GM21576 (cell line): ENCODE measurements around the gene RASSF1.

Experiments
- ATAC-seq: cut with Tn5 transposase; IDR thresholded peaks from one replicate; pipeline ENCODE4 v1.9.1; 2021; ENCODE audit warnings: mild to moderate bottlenecking, moderate library complexity; ENCODE audit not compliant: unreplicated experiment

Gene RASSF1, protein sequence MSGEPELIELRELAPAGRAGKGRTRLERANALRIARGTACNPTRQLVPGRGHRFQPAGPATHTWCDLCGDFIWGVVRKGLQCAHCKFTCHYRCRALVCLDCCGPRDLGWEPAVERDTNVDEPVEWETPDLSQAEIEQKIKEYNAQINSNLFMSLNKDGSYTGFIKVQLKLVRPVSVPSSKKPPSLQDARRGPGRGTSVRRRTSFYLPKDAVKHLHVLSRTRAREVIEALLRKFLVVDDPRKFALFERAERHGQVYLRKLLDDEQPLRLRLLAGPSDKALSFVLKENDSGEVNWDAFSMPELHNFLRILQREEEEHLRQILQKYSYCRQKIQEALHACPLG

DNA sequence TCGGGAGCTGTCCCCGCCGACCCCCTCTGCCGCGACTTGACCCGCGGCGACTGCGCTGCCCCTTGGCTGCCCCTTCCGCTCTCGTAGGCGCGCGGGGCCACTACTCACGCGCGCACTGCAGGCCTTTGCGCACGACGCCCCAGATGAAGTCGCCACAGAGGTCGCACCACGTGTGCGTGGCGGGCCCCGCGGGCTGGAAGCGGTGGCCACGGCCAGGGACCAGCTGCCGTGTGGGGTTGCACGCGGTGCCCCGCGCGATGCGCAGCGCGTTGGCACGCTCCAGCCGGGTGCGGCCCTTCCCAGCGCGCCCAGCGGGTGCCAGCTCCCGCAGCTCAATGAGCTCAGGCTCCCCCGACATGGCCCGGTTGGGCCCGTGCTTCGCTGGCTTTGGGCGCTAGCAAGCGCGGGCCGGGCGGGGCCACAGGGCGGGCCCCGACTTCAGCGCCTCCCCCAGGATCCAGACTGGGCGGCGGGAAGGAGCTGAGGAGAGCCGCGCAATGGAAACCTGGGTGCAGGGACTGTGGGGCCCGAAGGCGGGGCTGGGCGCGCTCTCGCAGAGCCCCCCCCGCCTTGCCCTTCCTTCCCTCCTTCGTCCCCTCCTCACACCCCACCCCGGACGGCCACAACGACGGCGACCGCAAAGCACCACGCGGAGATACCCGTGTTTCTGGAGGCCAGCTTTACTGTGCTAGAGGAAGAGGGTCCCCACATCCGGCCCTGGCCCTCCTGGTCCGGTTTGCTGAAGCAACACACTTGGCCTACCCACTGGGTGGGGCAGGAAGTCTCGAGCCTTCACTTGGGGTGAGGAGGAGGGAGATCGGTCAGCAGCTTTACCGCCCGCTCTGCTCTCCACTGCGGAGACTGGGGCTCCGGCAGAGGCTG, at the start of gene RASSF1:
RASSF1 (minus strand) TSS at position 389 of the 882 bp plus-strand sequence; CDS start at position 358, 31 bp downstream.
- no peak for ATAC-seq

DNA sequence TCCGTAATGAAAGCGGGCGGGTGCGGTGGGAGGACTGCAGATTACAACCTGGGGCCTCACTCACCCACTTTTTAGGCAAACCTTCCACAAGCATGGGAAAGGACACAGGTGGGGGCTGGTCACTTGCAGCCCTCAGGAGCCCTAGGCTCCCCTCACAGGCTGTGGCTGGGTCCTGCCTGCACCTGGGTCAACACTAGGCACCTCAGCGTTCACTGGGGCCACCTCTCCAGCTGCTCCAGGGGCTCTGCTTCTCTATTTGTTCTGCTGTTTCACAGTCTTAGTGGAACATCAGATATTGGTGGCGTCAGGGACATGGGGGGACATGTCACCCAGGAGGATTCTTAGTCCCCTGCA, 48.8 kb upstream of the RASSF1 start:
- ATAC-seq, result no peak

DNA sequence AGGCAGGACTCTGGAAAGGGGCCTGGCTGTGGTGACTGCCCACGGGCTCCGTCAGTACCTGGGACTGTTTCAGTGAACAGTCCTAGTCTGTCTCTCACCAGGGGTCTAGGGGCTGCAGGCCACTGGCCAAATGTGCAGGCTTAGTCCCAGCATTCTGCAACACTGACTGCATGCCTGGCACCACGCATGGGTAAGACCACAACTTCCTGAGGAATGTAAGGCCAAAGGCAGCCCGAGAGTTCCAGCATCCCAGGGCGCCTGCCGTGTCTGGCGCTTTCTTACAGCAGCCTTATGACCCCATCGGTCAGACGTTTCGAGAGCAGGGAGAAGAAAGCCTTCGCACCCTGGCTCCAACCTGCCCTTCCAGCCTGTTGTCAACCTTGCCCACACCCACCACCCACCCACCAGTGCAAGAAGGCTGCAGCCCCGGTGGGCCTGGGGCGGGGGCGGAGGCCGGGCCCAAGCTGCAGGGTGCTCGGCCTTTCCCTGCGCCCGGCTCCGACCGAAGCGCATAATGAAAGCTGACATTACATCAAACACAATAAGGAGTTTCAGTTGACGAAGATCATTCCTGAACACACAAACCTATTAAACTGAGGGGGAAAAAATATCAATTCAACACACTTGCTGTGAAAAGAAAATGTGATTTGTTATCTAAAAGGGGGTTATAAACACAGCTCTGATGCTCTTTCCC, 48.2 kb upstream of the RASSF1 start:
- no peak for ATAC-seq

DNA sequence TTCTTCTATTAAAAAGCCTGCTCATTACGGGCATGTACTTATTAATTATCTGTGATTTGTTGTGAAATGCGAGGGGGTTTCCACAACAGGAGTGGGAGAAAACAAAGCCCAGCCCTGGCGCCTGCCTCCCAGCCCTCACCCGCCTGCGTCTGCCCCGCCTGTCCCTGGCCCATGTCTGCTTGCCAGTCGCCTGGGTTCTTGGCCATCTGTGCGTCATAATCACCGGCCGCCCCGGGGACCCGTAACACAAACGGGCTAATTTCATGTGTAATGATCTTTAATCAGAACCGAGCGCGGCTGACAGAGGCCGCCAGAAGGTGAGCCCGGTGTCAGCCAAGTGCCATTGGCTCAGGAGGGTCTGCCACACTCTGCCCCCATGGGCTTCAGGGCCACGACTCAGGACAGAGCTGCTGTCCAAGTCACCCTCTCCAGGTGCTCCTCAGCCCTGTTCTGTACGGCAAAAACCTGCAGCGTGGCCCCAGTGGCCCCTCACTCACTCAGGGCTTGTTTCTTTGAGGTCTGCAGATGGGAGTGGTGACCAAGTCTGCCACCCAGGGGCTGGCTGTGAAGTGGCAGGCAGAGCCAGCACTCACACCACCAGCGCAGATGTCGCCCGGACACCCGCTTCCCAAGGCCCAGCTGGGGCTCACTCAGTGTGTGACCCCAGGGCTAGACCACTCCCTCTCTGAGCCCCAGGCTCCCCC, 47.5 kb upstream of the RASSF1 start:
- ATAC-seq, result no peak

DNA sequence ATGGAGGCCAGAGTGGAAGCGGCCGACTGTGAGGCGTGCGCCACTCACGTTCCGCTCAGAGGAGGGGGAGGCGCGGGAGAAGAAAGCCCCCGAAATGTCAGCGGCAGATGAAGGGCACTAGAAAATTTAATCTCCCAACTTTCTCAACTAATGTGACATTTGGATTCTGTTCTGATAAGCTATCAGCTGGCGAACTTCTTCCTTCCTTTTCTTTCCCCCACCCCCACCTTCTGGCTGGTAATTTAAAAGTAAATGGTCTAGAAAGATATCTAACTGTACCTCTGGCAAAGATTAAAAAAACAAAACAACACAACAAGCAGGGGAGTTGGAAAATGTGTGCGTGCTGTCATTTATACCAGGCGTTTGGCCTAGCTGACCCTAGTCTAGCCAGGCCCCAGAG, 45.1 kb upstream of the RASSF1 start:
- no peak for ATAC-seq

DNA sequence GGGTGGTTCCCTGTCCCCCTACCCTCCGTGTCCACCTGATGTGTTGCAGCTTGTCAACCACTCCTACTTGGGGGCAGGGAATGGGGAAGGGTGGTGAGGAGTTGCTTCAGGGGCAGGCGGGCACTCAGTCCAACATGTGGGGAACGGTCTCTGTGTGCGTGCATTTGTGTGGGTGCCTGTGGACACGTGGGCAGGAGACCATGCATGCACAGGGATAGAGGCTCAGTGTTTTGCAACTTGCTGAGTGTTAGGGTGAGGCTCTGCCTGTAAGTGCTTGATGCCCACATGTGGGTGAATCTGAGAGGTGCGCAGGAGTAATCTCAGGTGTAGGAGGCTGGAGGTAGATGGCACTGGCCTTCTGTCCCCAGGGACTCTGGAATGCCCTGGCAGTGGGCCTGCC, 43.1 kb upstream of the RASSF1 start:
- no peak for ATAC-seq

DNA sequence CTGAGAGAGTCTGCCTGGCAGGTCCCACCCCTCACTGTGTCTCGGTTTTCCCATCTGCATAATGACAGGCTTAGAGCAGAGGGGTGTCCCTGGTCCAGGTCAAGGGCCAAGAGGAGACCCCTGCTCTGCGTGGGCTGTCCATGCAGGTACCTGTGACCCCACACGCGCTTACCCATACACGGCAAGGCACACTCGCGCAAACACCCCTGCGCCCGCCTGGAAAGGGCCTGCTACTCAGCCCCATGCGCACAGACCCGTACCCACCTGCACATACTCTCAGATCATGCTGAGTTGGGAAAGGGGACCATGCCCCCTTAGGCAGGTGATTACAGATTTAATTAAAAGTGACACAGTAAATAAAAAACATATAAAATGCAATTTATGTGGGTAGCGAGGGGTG, 42.1 kb upstream of the RASSF1 start:
- ATAC-seq, result no peak

DNA sequence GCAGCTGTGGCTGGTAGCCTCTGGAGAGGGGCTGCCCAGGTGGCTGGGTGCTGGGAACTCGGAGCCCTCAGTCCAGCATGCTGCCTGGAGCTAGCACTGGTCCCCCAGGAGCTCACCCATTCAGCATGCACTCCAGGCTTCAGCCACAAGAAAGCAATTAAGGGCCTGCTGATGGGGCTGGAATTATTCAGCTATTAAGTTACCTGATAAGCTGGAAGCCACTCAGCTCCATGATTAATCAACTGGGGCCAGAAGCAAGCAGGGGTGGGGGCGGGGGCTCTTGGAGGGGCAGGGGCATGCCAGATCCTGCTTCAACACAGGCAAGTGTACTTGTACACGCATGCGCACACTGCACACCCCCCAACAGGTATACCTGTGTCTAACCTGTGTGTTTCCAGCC, 40.7 kb upstream of the RASSF1 start:
- no peak for ATAC-seq

DNA sequence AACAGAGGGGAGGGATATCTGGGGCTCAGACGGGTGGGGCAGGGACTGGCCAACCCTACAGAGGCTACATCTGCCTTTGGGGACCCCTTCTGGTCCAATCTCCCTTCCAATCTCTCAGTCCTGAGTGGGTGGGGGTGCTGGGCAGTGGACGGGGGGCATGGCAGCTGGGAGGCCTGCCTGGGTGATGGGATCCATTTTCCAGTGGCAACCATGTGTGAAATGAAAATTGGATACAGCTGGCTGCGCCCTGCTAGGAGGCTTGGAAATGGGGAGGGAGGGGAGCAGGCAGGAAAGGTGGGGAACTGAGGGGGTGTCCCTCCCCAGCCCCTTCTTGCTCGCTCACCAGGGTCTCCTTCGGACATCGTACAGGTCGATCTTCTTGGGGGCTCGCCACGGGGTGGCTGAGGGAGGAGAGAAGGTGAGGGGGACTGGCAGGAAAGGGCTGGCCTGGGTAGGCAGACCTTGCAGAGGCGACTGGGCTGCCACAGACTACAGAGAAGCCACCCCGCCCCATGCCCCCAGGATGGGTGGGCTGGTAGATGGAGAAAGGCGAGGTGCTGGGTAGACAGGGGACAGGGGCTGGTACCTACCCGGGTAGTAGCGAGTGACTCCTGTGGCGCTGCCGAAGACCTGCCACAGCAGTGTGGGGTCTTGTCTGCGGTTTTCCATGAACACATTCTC, 39.9 kb upstream of the RASSF1 start:
- ATAC-seq, result no peak

DNA sequence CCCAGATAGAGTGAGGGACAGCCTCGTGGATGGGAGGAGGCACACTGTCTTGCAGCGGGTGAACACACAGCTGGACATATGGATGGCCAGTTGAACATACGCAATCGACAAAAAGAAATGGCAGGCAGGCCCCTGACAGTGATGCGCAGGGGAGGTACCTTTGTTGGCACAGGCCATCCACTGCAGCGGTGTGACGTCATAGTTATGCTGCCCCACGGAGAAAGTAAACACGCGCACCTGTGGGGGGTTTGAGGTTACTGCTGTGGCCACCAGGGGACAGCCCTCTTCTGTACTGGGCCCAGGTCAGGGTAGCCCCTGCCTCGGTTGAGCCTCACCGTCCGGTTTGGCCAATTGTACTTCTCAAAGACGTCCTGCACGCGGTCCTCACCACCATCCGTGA, 38.1 kb upstream of the RASSF1 start:
- ATAC-seq, result no peak

DNA sequence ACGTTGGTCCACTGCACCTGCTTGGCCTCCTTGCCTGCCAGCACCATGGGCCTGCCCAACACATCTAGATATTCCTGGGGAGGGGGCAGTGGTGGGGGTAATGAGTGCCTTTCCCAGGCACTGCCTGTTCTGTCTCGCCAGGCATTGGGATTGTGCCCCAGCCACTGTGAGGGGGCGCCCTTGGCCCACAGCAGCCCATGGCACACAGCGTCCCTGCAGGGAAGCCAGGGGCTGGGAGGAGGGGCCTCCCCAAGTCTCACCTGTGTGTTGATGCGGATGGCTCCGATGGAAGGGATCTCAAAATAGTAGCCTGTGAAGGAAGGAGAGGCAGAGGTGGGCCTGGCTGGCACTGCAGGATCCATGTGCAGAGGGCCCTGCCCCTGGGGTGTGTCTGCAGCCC, 37.4 kb upstream of the RASSF1 start:
- ATAC-seq, result no peak

DNA sequence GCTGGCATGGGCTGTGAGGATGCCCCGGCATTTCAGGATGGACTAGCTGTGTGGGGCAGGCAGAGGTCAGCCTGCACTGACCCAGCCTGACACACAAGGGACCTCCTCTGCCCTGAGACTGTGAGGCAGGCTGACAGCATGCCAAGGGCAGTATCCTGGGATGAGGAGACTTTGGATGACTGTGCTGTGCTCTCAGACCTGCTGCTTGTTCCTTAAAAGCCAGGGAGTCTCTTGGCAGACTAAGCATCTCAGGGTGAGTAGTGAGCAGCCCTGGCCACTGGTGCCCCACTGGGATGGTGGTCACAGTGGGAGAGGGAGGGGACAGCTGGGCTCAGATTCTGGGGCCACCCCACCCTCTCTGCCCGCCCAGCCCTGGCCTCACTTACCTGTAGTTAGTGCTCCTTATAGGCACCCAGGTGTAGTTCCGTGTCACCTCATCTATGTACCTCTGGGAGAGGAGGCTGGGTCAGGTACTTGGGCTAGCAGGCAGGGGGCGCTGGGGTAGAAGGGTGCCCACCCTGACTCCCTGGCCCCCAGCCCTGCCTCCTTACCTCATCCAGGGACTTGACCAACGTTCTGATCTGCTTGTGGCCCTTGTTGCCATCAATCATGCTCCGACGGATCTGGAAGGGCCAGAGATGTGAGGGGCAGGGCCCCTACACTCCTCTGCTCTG, 34.8 kb upstream of the RASSF1 start:
- ATAC-seq, result no peak

DNA sequence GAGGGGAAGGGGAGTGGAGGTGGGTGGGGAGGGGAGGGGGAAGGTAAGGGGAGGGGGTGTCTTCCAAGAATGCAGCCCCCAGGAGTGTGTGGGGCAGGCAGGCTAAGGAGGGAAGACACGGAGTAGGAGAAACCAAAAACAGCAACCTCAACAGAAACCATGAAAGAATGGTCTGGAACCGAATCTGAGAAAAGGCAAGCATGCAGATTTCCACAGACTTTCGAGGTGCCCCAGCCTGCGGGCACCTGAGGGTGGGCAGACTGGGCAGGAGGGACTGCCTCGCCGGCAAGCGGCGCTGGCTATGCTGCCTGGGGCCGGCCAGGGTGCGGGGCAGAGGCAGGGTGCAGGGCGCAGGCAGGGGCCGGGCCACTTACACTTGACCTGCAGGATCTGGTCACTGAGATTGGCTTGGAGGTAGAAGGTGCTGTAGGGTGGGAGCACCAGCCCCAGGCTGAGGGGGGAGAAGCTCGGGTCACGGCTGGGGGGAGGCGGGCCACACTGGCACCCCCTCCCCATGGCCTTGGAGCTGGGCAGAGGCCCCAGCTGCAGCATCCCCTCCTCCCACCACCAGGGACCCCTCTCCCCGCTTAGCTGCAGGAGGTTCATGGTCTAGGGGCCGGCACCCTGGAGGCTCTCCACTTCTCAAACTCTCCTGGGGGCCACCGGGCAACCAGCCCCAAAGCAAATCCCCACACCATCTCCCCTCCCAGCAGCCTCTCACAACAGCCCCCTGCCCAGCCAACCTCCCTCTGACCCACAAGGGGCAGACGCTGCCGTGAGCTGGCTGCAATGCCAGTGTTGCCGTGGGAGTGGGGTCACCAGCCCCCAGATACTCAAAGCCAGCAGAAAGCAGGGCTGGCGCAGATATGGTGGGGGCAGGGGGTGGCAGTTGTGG, 34.0 kb upstream of the RASSF1 start:
- ATAC-seq, result no peak

DNA sequence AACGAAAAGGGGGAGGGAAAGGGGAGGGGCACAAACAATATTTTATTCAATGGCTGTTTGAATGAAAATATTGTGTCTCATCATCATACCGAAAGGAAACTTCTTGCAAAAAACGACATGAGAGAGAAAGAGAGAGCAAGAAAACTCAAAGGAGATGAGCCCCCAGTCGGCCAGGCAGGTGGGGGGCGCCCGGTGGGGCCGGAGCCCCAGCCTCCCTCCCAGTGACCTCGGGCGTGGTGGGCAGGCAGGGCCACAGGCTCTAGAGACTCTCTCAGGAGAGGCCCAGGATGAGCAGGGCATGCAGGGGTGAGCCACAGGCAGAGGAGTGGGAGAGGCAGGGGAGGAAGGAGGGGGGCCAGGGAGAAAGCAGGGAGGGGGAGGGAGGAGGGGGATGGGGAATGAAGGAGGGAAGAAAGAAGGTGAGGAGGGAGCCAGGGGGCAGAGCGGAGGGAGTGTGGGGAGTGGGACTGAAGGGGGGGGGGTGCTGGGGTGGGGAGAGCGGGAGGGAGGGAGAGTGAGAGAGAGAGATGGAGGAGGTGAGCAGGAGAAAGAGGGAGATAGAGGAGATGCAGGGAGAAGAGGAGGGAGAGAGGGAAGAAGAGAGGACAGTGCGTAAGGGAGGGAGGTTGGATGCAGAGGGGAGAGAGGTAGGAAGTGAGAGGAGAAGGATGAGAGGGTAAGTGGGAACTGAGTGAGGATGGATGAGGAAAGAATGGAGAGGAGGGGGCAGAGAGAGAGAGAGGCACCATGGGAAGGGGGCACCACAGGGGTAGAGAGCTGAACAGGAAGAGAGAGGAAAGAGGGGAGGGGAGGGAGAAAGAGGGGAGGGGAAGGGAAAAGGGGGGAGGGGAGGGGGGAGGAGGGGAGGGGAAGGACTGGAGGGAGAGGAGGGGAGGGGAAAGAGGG, 32.8 kb upstream of the RASSF1 start:
- ATAC-seq, result no peak

DNA sequence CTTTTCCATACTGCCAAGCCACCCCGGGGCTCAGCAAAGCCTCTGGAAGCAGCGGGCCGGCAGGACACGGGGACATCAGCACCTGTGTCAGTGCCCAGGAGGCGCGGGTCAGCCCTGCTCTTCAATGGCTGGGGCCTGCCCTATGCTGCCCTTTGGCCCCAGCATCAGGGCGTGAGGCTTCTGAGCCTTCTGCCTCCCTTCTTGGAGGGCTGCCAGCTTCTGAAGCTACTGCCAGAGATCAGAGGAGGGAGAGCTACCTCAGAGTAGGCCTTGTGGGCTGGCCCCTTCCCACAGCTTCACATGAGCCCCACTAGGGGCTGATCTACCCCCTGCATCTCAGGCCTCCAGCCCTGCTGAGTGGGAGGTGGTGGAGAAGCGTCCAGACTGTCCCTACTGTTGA, 31.7 kb upstream of the RASSF1 start:
- ATAC-seq, result no peak

DNA sequence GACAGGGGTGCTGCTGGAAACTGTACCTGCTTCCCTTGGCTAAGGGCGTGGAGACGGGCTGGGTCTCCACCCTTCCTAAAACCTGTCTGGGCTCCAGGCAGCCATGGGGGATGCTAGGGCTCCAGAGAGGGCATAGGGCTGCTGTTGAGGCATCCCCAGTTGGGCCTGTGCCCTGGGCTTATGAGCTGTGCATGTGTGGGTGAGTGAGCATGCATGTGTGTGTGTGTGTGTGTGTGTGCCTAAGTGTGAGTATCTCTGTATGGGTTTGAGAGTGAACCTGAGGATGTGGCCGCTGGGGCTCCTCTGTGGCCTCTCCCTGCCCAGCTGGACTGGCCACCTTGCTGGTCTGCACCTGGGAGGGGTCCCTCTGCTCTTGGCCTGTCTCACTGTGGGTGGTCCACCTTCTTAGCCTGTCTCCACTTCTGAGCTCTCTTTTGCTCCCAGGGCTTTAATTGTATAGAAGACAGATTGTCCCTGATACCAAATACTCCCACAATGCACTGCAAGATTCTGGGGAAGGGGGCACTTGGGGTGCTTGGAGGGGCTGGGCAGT, 30.6 kb upstream of the RASSF1 start:
- no peak for ATAC-seq

DNA sequence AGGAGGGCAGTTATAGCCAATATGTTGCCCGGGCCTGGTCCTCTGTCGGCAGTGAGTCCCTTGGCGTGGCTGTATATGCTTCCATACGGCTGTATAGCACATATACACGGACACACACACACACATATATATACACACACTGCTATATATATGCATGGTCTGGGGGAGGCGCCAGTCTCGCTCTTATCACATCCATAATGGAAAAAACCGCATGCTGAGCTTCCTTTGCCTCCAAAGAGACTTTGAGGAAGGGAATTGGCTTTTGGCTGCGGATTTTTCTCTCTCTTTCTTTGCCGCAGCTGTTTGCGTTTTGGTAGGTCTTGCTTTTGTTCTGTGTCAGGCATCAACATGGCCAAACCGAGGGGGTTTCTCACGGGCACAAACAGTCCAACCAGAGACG, 30.0 kb upstream of the RASSF1 start:
- no peak for ATAC-seq
